Neural progenitor cell (in vitro differentiated cells): ENCODE results near the gene CDIP1.

Experiments used
- CTCF ChIP-seq: fragments of 200-600 bp; sonication (generic); IDR thresholded peaks from 2 replicates; pipeline ENCODE4 v1.5.1; 2017; ENCODE audit warnings: antibody characterized with exemption, mild to moderate bottlenecking
- EZH2 ChIP-seq: fragments of 200-600 bp; sonication (generic); IDR thresholded peaks from 2 replicates; pipeline ENCODE4 v1.6.1; 2017; ENCODE audit warnings: antibody characterized with exemption, mild to moderate bottlenecking, moderate library complexity

GRCh38 chr16:4536391-4537106 lies 2.0 kb downstream of the CDIP1 start:
- no peak for TF ChIP-seq CTCF
- no peak for TF ChIP-seq EZH2
